Adrenal gland (tissue), 12 donors: Measurements from ENCODE around the gene CCDC54. TPM values are rescaled to one million over a fixed set of nuclear protein-coding genes. Genes with fewer than 3 reads are reported as not detected.

Source experiments
- DNase-seq, 7 donors: peaks; one replicate each; pipeline ENCODE4 v3.0.0-alpha.2; 2019 to 2020
- H3K27ac ChIP-seq, 5 donors: fragments of 200-600 bp; sonication (generic) in 4 of 5; 1 replicate in 3 of 5; 2 replicates in 2 of 5; pipeline versions ENCODE4 v1.5.1 to v1.8.0; 2016 to 2020; ENCODE audit warnings: mild to moderate bottlenecking in 1 of 5
- H3K27me3 ChIP-seq: fragments of 200-600 bp; 2 replicates; pipeline ENCODE4 v1.8.0; 2021
- H3K36me3 ChIP-seq, 2 donors: fragments of 200-600 bp; replicated peaks in 1 of 2; 1 replicate in 1 of 2; 2 replicates in 1 of 2; pipeline versions ENCODE4 v1.5.1 to v1.8.0; 2018 to 2022
- H3K4me1 ChIP-seq, 2 donors: fragments of 200-600 bp; replicated peaks in 1 of 2; 1 replicate in 1 of 2; 2 replicates in 1 of 2; pipeline versions ENCODE4 v1.5.1 to v1.8.0; 2018 to 2021
- H3K4me3 ChIP-seq, 4 donors: fragments of 200-600 bp; sonication (generic) in 3 of 4; one replicate each; pipeline ENCODE4 v1.5.1; 2016 to 2018
- H3K9me3 ChIP-seq, 3 donors: fragments of 200-600 bp; sonication (generic) in 1 of 3; replicated peaks in 1 of 3; 1 replicate in 2 of 3; 2 replicates in 1 of 3; pipeline versions ENCODE4 v1.5.1 to v1.8.0; 2016 to 2021
- CTCF ChIP-seq, 6 experiments: fragments of 450-650 bp in 4 of 6; fragments of 200-600 bp in 2 of 6; sonication (generic) in 1 of 6; IDR thresholded peaks; 1 replicate in 5 of 6; 2 replicates in 1 of 6; pipeline versions ENCODE4 v1.5.1 to v1.8.0; 2016 to 2021; ENCODE audit warnings: antibody characterized with exemption in 6 of 6, mild to moderate bottlenecking in 2 of 6, moderate library complexity in 1 of 6
- POLR2A ChIP-seq, 2 donors: fragments of 450-650 bp; IDR thresholded peaks; one replicate each; pipeline ENCODE4 v1.6.1; 2017; ENCODE audit warnings: antibody characterized with exemption in 2 of 2, mild to moderate bottlenecking in 2 of 2, moderate library complexity in 1 of 2
- WGBS, 4 donors: extraction: QIAGEN DNeasy Blood & Tissue Kit in 2 of 4; methylation state at CpG; one replicate each; pipeline versions ENCODE4 v1.1.5 to v1.1.7; 2013 to 2017; 5-methylcytosine and 5-hydroxymethylcytosine counted together
- intact Hi-C, 2 donors: fragments of 100-400 bp; cut with DNase I; formaldehyde crosslinking; loops; one replicate each; pipeline versions ENCODE4 v1.14.1 to v1.15.0; 2022 to 2023
- polyA plus RNA-seq, 3 donors: library from polyadenylated mRNA; stranded (reverse); fragments of 200-250 nt in 2 of 3; fragments of 350-450 nt in 1 of 3; fragmentation: Illumina TruSeq in 1 of 3; extraction: RNeasy Lipid Tissue Mini Kit (QIAGEN cat#74804) in 1 of 3; gene quantifications; one replicate each; pipeline ENCODE4 v1.2.3, GENCODE V29; 2013 to 2014
- total RNA-seq, 9 donors: library from RNA; depleted of rRNA in 4 of 9; stranded (reverse); fragments of >200 nt in 4 of 9; fragments of 120-200 nt in 1 of 9; fragmentation: NEBNext Ultra II Directional in 1 of 9; extraction: Animal tissue kit (Norgen Biotek cat#: 25700) in 1 of 9; gene quantifications; one replicate each; pipeline versions ENCODE4 v1.1.0 to v1.2.4, GENCODE V29; 2013 to 2023
- donor health status: healthy with polysubstance abuse.
- donor health status: Bipolar disorder and iron deficiency.
- donor health status: DM: yes; HTN: yes; CAD: no.
- donor health status: DM: no; HTN: no; CAD: no.
- donor health status: DM: no; HTN: no; CAD: no.
- donor health status: DM: yes; HTN: yes; CAD: no.

Gene CCDC54
- total and polyA plus RNA-seq, 12 donors, result 0.17 TPM; not detected in 11

GRCh38 chr3:107368654-107369398 is 8.4 kb upstream of the CCDC54 start:
- WGBS, 4 donors, result 87 to 94% (median 91%) methylated on average over 8 of the region's 8 CpGs
- H3K4me3 ChIP-seq, result no peak overlapping the region
- H3K27me3 ChIP-seq, result no peaks in the 10 kb centered on the region
- no peaks in the 10 kb centered on the region for H3K36me3 ChIP-seq
- H3K27ac ChIP-seq, result no peak overlapping the region
- TF ChIP-seq CTCF (IDR thresholded peaks at IDR 0.05) (no peak), POLR2A (IDR thresholded peaks at IDR 0.05) (no peak)
- H3K9me3 ChIP-seq, result no peaks in the 10 kb centered on the region
- H3K4me1 ChIP-seq, result peaks cover 0 to 4% of the 10 kb centered on the region in 2 donors
- no peak for DNase-seq
- intact Hi-C loops, result no loop called here

- intact Hi-C loops, result no loop called here
- Histone ChIP-seq H3K9me3 (no peaks in the 10 kb centered on the region), H3K27me3 (no peaks in the 10 kb centered on the region), H3K4me1 (peaks cover 0 to 4% of the 10 kb centered on the region in 2 donors), H3K27ac (no peak overlapping the region), H3K36me3 (no peaks in the 10 kb centered on the region), H3K4me3 (no peak overlapping the region)
- WGBS, 4 donors, result 29 to 42% (median 36%) methylated on average over 2 of the region's 2 CpGs
- no peak for DNase-seq
- TF ChIP-seq POLR2A (IDR thresholded peaks at IDR 0.05) (no peak), CTCF (IDR thresholded peaks at IDR 0.05) (no peak)
Measured at GRCh38 chr3:107369791-107370190, 7.4 kb upstream of the CCDC54 start.

GRCh38 chr3:107370907-107371306 is 6.3 kb upstream of the CCDC54 start:
- Histone ChIP-seq H3K27me3 (no peaks in the 10 kb centered on the region), H3K4me1 (peaks cover 0 to 4% of the 10 kb centered on the region in 2 donors), H3K36me3 (no peaks in the 10 kb centered on the region), H3K4me3 (no peak overlapping the region), H3K9me3 (no peaks in the 10 kb centered on the region), H3K27ac (no peak overlapping the region)
- TF ChIP-seq POLR2A (IDR thresholded peaks at IDR 0.05) (no peak), CTCF (IDR thresholded peaks at IDR 0.05) (no peak)
- WGBS, 4 donors, result 71 to 82% (median 81%) methylated on average over 2 of the region's 2 CpGs
- DNase-seq, result no peak
- intact Hi-C loops, result no loop called here

GRCh38 chr3:107372506-107372905 is 4.7 kb upstream of the CCDC54 start:
- H3K36me3 ChIP-seq, result no peaks in the 10 kb centered on the region
- H3K9me3 ChIP-seq, result no peaks in the 10 kb centered on the region
- no peaks in the 10 kb centered on the region for H3K4me1 ChIP-seq
- H3K27ac ChIP-seq, result no peak overlapping the region
- H3K4me3 ChIP-seq, result no peak overlapping the region
- H3K27me3 ChIP-seq, result no peaks in the 10 kb centered on the region
- 71 to 84% (median 79%) methylated on average over 6 of the region's 6 CpGs for WGBS, 4 donors
- intact Hi-C loops, result no loop called here
- DNase-seq, result no peak
- no peak for TF ChIP-seq POLR2A (IDR thresholded peaks at IDR 0.05)
- TF ChIP-seq CTCF (IDR thresholded peaks at IDR 0.05), result no peak
